ENCODE measurements around the gene ANXA2.

Gene ANXA2

GRCh38 chr15:60390871-60391501, 6.8 kb downstream of the ANXA2 start:
- DNase-seq (ENCODE audit: low read depth in 1 of 2, low spot score in 1 of 2) = no peak

- DNase-seq (ENCODE audit: low read depth in 1 of 2, low spot score in 1 of 2) = no peak
Observed at GRCh38 chr15:60390231-60390630, 7.6 kb downstream of the ANXA2 start.

- peak in 1 of 2 donors; percentile 39 for DNase-seq (ENCODE audit: low read depth in 1 of 2, low spot score in 1 of 2)
Observed at GRCh38 chr15:60389261-60390077, 8.3 kb downstream of the ANXA2 start.

- no peak for DNase-seq (ENCODE audit: low read depth in 1 of 2, low spot score in 1 of 2)
Observed at GRCh38 chr15:60387321-60387720, 10.5 kb downstream of the ANXA2 start.

GRCh38 chr15:60386615-60387014, 11.2 kb downstream of the ANXA2 start:
- DNase-seq (ENCODE audit: low read depth in 1 of 2, low spot score in 1 of 2) = no peak

- DNase-seq (ENCODE audit: low read depth in 1 of 2, low spot score in 1 of 2) = no peak
Observed at GRCh38 chr15:60385620-60386552, 11.9 kb downstream of the ANXA2 start.

GRCh38 chr15:60384526-60385126, 13.2 kb downstream of the ANXA2 start:
- no peak for DNase-seq (ENCODE audit: low read depth in 1 of 2, low spot score in 1 of 2)

- no peak for DNase-seq (ENCODE audit: low read depth in 1 of 2, low spot score in 1 of 2)
Observed at GRCh38 chr15:60384053-60384452, 13.7 kb downstream of the ANXA2 start.

- no peak for DNase-seq (ENCODE audit: low read depth in 1 of 2, low spot score in 1 of 2)
Observed at GRCh38 chr15:60382773-60383674, 14.8 kb downstream of the ANXA2 start.

- no peak for DNase-seq (ENCODE audit: low read depth in 1 of 2, low spot score in 1 of 2)
Observed at GRCh38 chr15:60381148-60381788, 16.5 kb downstream of the ANXA2 start.

GRCh38 chr15:60379525-60380274, 18.1 kb downstream of the ANXA2 start:
- no peak for DNase-seq (ENCODE audit: low read depth in 1 of 2, low spot score in 1 of 2)

- DNase-seq (ENCODE audit: low read depth in 1 of 2, low spot score in 1 of 2) = no peak
Observed at GRCh38 chr15:60379185-60379524, 18.6 kb downstream of the ANXA2 start.

- no peak for DNase-seq (ENCODE audit: low read depth in 1 of 2, low spot score in 1 of 2)
Observed at GRCh38 chr15:60376677-60377095, 21.1 kb downstream of the ANXA2 start.

GRCh38 chr15:60375306-60375705, 22.5 kb downstream of the ANXA2 start:
- no peak for DNase-seq (ENCODE audit: low read depth in 1 of 2, low spot score in 1 of 2)

- DNase-seq (ENCODE audit: low read depth in 1 of 2, low spot score in 1 of 2) = no peak
Observed at GRCh38 chr15:60374628-60375081, 23.1 kb downstream of the ANXA2 start.

GRCh38 chr15:60374209-60374608, 23.6 kb downstream of the ANXA2 start:
- no peak for DNase-seq (ENCODE audit: low read depth in 1 of 2, low spot score in 1 of 2)

GRCh38 chr15:60373745-60374144, 24.0 kb downstream of the ANXA2 start:
- DNase-seq (ENCODE audit: low read depth in 1 of 2, low spot score in 1 of 2) = no peak

- DNase-seq (ENCODE audit: low read depth in 1 of 2, low spot score in 1 of 2) = no peak
Observed at GRCh38 chr15:60373327-60373726, 24.5 kb downstream of the ANXA2 start.

GRCh38 chr15:60372756-60373155, 25.0 kb downstream of the ANXA2 start:
- no peak for DNase-seq (ENCODE audit: low read depth in 1 of 2, low spot score in 1 of 2)

All from activated CD4-positive, alpha-beta T cell treated with anti-CD3 and anti-CD28 coated beads, Interleukin-2, amount 50 U/mL, for 24 hours (primary cell).